DMS 273 (cell line): ENCODE measurements around the gene PLEKHA3.

Source experiments
- DNase-seq: peaks from one replicate; lab custom pipeline; 2025; ENCODE audit not compliant: unreplicated experiment; lab: John Stamatoyannopoulos, UW

Gene PLEKHA3

DNA sequence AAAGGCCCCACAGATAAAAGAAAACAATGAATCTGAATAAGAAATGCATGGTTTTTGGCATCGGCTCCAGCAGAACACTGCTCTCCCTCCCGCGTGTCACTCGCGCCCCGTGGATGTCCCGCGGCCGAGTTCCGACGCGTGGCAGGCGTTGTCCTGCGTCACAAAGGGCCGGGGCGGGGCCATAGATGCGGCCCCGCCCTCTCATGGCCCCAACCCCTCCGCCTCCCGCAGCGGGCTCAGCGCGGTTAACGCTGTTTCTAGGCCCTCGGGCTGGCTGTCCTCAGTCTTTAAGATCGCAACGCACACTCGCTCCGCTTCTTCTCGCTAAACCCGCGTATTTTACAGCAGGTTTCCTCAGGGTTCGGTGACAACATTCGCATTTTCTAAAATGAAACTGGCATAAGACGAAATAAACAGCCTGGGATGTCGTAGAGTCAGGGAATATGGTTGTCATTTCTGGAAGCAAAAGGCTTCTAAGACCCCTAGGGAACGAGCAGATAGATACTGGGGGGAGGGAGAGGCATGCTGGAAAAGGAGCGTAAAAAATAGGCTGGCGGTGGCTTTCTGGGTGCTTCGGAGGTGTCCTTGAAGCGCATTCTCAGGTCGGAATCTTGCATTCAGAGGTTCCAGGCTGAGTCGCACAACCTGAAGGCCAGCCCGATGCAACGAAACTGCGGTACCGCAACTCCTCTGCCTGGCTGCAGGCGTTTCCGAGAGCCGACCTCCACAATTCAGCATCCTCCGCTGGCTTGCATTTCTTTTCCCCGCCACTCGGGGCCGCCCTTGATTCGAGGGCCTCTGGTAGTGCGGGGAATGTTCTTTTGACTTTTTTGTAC is 1.6 kb upstream of the PLEKHA3 start, which contains the start of gene FKBP7:
Gene FKBP7, minus strand, starts transcription at position 162 of the 836 bp plus-strand sequence. Its CDS starts 101 bp downstream, at position 61.
- peak; percentile 94 for DNase-seq

DNA sequence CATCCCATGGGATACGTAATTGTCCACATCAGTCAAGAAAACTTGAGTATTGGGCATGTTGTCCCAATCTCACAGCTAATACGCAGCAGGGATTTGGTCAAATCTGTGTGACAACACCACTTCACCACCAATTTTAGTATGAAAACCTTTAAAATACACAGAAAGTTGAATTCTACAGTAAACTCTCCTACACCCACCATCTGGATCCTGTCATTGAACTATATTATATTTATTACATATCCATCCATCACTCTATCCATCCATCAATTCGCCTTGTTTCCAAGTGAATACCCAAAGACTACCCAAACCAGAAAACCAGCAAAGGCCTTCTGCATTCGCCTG is 1.0 kb upstream of the PLEKHA3 start:
- peak; percentile 35 for DNase-seq

DNA sequence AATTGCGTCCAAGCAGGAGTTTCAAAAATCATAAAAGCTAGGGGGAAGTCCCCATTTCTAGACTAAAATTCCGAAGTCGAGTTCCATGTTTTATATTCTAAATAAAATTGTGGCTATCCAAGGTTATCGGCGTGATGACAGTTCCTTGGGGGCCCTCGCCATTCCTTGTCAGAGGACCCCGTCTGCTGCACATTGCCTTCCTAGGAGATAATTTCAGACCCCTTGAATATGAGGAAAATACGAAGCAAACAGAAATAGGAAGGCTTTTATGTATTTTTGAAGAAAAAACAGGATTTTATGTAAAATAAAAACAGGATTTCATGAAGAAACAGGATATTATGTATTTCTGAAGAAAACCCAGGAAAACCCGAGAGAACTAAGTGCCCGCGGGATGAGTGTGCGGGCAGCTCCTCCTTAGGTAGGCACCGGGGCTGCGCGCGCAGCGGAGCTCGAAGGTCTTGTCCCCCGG is 465 bp upstream of the PLEKHA3 start:
- no peak for DNase-seq

DNA sequence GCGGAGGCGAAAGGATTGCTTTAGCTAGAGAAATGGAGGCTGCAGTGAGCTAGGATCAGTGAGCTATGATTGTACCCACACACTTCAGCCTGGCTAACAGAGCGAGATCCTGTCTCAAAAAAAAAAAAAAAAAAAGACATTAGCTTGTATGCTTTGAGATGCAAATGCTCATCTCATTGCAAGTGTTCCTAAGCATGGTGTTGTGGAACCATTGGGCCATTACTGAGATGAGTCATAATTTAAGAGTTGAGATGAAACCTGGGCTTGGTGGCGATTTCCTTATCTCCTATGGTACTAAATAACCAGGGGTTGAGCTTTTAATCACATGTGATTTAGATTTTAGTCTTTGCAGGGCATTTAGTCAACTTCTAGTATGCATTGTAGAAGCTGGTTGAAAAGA is 2.2 kb downstream of the PLEKHA3 start:
- DNase-seq: peak; percentile 8

DNA sequence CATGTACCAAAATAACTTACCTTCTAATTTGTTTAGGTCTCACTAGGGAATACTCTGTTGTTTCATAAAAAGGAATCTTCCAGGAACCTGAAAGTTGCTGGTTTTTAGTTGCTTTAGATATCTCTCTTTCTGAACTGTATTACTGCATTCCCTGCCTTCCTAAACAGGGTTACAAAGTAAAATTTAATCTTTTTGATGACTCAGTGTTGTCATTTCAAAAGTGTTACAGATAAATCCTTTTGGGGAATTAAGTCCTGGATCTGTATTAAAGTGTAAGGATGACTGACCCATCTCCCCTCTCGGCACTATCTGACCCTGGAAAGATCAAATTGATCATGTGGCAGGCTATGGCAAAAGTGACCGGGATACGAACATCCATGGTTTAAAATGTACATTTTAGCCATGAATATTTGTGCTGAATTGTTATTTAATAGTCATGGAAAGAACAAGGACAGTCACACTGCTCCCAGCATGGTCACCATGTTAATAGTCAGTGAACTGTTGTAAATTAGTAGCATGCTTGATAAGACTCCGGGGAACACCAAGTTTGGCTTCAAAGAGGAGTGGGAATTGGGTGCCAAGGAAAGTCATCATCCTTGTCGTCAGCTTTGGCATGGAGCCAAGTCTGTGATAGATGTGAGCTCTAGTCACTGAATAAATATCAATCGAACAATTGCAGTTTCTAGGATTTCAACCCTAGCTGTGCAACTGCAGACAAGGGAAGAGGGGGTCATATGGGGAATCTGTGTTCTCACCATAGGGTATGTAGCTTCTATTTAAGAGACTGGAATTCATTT is 4.2 kb downstream of the PLEKHA3 start:
- peak; percentile 57 for DNase-seq

DNA sequence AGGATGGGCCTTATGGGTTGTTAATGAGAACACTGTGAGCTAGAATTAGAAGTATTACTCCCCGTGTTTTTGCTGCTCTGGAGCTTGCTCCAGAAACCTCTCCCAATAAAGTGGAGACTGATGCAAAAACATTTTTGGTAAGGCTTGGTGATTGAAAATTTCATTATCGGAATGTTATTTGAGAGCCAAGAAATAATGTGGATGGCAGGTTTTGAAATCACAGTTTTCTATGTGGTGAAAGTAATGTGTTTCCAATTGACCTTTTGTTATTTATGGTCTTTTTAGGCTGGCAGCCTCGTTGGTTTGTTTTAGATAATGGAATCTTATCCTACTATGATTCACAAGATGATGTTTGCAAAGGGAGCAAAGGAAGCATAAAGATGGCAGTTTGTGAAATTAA is 5.1 kb downstream of the PLEKHA3 start:
- no peak for DNase-seq

DNA sequence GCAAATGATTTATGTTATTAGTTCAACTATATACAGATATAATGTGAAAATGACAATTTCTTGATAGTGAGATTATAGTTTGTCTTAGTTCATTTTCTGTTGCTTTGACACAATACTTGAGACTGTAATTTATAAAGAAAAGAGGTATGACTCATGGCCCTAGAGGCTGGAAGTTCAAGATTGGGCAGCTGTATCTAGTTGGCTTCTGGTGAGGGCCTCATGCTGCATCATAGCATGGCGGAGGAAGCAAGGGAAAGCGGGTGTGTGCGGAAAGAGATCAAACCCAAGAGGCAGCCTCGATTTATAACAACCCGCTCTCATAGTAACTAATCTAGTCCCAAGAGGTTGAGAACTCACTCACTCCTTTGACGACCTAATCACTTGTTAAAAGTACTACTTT is 11.4 kb downstream of the PLEKHA3 start:
- DNase-seq: no peak

DNA sequence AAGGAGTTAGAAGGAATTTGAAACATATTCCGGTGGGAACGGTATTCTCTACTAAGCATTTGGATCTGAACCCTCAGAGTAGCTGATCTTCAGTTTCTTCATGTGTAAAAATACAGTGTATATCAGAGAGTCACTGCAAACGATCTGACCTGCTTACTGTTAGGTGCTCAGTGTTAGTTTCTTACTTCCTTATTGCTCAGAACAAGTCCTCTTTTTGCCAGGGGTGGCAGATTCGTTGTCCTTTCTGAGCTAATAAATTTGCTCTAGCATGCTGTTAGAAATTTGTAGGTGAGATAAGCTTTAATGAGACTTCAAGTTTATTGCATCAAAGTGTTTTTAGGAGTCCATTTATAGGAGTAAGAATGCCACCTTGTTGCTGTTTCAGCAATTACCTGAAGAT is 15.8 kb downstream of the PLEKHA3 start:
- DNase-seq: no peak

DNA sequence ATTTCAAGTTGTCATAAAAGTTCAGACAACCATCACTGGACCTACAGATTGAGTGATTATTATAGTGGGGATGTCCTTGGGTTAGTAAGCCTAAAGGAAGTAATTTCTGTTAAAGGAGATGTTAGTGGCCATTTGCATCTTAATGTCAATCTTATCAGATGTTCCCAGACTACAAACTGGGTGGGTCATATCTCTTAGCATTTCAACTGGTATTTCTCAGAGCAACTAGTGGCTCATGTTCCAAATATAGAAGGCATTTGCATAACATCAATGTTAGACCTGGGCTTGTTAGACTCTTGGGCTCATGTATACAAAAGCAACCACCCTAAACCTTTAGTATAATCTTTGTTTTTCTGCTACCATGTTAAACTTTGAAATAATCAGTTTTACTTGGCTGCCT is 17.9 kb downstream of the PLEKHA3 start:
- DNase-seq: no peak

DNA sequence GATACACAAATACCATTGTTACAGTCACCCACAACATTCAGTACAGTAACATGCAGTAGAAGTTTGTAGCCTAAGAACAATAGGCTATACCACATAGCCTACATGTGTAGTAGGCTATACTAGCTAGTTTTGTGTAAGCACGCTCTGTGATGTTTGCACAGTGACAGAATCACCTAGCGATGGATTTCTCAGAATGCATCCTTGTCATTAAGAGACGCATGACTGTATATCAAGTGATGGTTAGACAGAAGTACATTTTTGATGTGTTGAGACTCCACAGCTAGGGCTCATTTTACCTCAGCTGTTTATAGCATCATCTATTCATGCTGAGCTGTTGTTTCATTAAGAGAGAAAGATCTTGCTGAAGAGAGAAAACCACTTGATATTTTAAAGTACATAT is 19.4 kb downstream of the PLEKHA3 start:
- DNase-seq: no peak

DNA sequence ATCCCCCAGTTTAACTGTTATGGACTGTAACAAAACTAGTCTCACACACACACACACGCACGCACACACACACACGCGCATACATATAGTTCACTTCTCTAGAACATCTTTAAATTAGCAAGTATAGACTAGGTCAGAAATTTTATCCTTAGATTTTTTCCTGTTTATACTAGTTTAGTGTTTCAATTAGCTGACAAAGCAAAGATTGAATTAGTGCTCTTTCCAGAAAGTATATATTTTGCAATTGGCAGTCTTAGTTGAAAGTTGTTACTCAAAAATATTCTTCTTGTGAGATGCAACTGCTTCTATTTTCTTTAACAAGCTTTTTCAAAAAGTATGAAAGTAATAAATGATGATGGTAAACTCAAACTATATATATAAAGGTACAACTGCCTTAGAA is 22.5 kb downstream of the PLEKHA3 start:
- DNase-seq: no peak

DNA sequence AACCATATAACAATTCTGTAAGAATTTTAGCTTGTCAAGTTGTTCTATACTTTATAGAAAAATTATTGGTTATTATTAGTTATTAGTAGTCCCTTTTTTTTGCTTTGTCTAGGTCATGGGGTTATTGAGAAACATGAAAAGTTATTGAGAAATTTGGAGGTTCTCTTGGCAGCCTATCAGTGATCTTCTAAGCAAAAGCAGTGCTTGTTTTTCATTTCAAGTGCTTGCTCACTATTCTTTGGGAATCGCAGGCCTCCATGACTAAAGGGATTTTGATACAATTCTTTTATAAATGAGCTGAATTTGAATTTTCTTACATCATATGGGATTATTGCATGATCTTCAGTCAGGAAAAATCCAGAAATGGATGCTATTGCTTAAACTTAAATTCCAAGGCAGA is 25.8 kb downstream of the PLEKHA3 start:
- DNase-seq: no peak

DNA sequence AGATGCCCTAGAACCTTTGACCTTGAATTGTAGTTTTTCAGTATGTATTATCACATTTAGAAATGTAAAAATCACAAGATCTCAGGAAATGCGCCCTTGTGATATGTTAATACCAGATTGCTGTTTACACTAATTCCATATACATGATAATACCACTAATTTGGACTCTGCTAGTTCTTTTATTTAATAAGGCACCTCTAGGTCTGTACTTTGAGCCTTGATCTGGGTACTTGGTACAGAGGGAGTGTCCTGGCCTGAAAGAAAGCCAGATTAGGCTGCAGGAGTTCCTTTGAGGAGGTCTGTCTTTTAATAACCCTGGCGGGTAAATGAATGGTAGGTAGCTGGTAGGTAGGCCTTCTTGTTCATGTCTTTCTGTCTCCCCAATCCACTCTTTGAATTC is 26.3 kb downstream of the PLEKHA3 start:
- DNase-seq: no peak

DNA sequence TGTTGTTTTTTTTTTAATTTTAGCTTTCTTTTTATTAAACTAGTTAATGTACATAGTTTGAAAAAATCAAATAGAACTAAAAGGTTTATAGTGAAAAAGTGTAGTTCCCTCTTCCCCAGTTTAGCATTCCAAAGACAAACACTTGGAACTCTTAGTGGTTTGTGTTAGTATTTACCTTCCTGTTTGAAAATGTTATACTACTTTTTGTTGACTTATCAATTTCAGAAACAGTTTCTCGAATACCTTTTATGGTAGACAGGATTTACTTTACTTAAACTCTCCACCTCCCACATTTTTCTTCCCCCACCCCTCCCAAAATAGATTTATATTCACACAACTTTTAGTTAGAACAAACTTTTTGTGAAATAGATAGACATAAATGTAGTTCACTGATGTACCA is 26.7 kb downstream of the PLEKHA3 start:
- DNase-seq: no peak

DNA sequence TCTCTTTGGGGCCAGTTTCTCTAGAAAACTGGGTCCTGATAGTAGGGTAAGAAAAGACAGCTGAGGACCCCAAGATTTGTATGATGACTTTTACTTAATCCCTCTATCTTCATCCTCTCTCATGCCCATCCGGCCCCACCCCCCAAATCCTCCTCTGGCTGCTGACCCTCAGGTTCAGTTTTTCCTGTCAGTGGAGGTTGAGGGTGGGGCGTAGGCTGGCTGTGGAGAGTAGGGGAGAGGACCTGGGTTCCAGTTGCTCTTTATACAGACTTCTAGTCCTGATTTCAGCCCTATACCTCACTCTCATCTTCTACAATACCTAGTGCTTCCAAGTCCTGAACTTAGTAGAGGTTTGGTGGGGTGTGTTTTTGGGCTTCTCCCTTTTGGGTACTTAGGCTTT is 28.4 kb downstream of the PLEKHA3 start:
- no peak for DNase-seq

DNA sequence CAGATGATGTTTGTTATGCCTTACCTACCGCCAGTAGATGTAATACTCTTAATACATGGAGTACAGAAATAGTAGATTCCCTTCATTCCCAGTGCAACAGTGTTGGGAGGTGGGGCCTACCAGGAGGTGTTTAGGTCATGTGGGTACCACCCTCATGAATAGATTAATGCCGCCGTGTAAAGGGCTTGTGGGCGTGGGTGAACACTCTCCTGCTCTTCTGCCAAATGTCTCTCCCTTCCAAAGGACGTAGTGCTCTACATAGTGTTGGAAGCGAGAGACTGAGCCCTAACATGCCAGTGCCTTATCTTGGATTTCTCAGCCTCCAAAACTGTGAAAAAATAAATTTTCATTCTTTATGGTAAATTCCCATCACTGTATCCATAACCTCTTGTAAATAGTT is 30.1 kb downstream of the PLEKHA3 start:
- no peak for DNase-seq

DNA sequence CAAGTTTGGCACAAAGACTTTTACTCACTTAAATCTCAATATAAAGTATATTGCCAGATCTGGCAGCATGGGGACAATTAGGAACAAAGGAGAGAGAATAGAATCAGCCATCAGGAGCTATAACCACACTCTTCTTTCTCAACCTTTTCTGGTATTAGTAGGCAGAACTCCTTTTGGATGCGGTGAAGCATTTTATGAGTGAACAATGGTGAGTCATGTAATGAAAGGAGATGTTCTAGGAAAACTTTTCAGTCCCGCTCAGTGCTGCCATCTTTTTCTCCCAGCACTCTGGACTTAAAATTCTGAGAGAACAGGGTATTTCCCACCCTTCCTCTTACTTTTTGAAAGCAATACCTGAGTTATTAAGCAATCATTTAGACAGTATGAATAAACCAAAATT is 32.2 kb downstream of the PLEKHA3 start:
- DNase-seq: no peak

DNA sequence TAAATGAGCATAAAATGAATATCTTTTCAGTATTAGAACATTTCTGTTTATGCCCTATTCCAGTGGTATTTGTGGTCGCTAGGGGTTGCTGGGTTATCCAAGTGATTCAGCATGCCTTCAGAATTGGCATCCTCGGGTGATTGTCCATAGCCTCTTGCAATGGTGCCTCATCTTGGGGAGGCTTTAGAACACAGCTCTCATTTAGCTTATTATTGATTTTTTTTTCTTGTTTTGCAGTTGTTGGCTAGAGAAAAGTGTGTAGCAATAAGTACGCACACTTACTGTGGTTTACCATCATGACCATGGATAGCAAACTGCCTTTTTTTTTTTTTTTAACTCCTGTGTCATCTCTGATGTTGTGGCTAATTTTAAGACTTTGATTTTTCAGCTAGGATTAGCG is 33.6 kb downstream of the PLEKHA3 start:
- DNase-seq: no peak

DNA sequence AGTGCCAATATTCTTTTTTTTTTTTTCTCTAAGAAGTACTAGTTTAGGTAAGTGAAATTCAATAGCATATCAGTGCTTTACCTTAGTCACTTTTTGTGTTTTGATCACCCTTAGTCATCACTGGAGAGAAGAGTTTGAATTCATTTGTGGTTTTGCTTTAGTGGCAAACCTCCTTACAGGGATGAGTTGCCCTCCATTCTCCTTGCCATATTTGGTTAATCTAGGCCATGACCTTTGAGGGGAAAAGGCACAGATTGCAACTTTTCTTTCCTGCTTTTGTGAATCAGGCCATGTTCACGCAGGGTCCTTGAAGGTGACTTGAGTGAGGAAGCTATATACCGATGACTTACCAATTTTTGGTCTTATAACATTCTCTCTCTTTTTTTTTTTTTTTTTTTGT is 34.4 kb downstream of the PLEKHA3 start:
- DNase-seq: no peak

DNA sequence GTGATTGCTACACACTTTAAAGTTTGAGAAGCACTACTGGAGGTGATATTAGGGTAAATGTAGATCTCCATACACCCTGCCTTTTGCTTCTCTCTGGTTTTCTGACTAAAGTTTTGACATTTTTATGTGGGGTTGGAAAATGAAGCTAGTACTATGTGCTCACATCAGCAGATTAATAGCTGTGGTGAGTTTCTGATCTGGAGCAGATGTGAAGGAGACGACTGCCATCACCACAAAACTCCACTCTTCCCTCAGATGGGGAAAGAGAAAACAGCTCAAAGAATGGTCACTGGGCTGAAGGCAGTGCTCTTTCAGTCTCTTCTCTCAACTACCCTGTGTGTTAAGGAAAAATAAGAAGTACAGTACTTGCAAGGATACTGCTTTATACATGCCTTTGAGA is 37.2 kb downstream of the PLEKHA3 start:
- no peak for DNase-seq

DNA sequence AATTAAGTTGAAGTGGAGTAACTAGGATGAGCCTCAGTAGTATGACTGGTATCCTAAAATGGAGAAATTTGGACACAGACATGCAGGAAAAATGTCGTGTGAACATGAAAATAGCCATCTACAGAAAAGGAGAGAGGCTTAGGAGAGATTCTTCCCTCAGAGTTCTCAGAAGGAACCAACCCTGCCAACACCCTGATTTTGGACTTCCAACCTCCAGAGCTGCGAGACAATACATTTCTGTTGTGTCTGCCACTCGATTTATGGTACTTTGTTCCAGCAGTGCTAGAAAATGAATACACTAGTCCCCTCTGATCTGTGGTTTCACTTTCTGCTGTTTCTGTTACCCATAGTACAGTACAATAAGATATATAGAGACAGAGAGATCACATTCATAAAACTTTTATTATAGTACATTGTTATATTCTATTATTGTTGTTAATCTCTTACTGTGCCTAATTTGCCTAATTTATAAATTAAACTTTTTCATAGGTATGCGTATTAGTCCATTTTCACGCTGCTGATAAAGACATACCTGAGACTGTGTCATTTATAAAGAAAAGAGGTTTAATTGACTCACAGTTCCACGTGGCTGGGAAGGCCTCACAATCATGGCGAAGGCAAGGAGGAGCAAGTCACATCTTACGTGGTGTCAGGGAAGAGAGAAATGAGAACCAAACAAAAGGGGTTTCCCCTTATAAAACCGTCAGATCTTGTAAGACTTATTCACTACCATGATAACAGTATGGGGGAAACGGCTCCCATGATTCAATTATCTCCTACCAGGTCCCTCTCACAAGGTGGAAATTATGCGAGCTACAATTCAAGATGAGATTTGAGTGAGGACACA is 41.3 kb downstream of the PLEKHA3 start:
- no peak for DNase-seq
